Measurements from ENCODE around the gene RTRAF.

- TF ChIP-seq POLR2A (IDR thresholded peaks at IDR 0.05) (no peak), CTCF (IDR thresholded peaks at IDR 0.05) (no peak), POLR2AphosphoS5 (IDR thresholded peaks at IDR 0.05) (no peak)
Observed at GRCh38 chr14:52020161-52020714, 30.9 kb downstream of the RTRAF start.

All from stomach (tissue), 4 donors.